Measurements from ENCODE around the gene CITED2.

Gene CITED2

DNA sequence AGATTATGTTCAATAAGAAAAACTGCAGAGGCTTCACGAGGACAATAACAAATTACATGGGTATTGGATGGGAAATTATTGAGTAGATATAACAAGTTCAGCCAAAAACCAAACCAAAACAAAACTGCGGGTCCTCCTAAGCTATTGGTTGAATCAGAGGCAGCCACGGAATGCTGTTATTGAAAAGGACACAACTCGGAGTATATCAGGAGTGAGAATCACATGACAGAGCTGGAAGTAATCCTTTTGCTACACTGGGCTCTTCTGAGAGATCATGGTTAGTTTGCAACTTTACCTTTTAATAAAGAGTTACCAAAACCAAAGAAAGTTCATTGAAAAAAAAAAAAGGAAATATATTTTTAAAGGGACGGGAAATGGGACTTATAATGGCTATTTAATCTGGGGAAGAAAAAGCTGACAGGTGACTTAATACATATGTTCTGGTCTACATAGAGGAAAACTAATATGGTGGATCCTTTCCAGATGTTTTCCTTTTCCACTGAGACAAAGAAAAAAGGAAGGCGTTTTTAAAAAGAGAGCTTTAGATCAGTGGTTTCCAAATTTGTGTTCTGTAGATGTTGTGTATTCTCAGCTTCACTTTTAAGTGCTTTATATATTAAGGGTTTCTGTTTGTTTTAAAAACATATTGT lies 6.9 kb upstream of the CITED2 start:
- no peak for DNase-seq

GRCh38 chr6:139380611-139381010 lies 6.2 kb upstream of the CITED2 start:
- no peak for DNase-seq

DNA sequence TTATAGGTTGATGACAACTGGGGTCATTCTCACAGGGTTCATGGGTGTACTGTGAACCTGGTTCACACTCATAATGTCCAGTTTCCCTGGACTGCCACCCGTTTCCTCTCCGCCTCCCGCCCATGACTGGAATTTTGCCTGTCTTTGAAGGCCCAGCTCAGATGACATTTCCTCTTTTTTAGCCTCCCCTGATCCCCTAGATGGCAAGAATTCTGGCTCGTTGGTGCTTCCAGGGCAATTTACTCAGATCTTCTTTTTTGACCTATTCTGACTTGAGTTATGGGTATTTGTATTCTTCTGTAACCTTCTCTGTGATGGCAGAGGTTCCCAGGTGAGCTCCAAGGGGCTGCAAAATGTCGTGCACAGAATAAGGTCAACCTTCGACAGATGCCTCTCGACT lies 5.7 kb upstream of the CITED2 start:
- no peak for DNase-seq

GRCh38 chr6:139378882-139379341 lies 4.5 kb upstream of the CITED2 start:
- no peak for DNase-seq

GRCh38 chr6:139378226-139378625 lies 3.8 kb upstream of the CITED2 start:
- DNase-seq: no peak

- DNase-seq: no peak
Observed at GRCh38 chr6:139376604-139377218, 2.3 kb upstream of the CITED2 start.

GRCh38 chr6:139376017-139376330 lies 1.5 kb upstream of the CITED2 start:
- no peak for DNase-seq

DNA sequence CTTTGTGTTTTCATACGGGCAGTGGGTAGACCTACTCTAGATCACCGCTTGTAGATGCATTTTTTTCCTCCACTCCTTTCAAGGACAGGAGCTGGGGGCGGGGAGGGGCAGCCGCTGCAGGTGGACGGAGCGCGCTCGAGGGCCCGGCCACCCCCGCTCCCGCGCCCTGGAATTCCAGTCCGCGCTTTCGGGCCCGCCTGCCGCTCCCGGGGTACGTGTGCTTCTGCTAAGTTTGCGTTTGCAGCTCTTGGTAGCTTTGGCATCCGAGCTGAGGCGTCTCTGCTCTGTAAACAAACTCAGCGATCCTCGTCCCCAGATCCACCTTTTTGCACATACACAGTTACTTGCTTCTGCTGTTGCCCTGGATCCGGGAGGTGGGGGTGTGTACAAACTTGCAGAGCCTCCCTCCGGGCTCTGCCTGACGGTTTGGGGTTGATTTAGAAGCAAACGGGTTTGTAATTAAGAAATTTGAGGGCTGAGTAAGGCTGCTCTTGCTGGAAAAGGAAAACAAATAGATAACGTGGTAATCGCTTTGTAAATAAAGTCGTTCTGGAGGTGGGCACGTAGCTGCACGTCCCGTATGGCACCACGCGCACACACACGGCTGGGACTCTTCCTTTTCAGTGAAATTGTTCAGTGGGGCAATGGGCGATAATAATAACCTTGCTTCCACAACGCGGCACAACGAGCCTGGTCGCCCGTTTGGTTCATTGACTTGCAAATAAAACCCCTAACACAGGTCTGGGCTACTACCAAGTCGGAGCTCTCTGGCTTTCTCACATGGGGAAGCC lies 973 bp upstream of the CITED2 start:
- DNase-seq: peak; percentile 84

GRCh38 chr6:139373928-139374356 lies 506 bp downstream of the CITED2 start:
- DNase-seq: no peak

DNA sequence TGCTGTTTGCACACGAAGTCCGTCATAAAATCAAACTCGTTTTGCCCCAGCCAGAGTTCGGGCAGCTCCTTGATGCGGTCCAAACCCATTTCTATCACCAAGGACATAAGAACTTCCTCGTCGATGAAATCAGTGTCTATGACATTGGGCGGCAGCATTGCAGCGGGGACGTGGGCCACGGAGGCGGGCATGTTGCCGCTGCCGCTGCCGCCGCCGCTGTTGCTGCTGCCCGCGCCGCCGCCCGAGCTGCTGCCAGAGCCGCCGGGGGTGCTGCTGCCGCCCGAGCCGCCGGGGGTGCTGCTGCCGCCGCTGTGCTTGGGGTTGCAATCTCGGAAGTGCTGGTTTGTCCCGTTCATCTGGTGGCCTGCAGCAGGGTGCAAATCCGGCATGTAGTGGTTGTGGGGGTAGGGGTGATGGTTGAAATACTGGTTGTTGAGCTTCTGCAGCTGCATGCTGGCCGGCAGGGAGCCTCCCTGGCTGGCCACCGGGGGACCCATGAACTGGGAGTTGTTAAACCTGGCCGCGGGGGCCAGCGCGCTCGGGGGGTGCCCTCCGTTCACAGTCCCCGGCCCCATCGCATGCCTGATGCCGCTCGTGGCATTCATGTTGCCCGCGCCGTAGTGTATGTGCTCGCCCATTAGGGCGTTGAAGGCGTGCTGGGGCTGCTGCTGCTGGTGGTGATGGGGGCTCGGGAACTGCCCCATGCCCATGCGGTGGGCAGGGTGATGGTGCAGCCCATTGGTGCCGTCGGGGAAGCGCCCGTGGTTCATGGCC lies 1.1 kb downstream of the CITED2 start:
- DNase-seq: peak; percentile 36

DNA sequence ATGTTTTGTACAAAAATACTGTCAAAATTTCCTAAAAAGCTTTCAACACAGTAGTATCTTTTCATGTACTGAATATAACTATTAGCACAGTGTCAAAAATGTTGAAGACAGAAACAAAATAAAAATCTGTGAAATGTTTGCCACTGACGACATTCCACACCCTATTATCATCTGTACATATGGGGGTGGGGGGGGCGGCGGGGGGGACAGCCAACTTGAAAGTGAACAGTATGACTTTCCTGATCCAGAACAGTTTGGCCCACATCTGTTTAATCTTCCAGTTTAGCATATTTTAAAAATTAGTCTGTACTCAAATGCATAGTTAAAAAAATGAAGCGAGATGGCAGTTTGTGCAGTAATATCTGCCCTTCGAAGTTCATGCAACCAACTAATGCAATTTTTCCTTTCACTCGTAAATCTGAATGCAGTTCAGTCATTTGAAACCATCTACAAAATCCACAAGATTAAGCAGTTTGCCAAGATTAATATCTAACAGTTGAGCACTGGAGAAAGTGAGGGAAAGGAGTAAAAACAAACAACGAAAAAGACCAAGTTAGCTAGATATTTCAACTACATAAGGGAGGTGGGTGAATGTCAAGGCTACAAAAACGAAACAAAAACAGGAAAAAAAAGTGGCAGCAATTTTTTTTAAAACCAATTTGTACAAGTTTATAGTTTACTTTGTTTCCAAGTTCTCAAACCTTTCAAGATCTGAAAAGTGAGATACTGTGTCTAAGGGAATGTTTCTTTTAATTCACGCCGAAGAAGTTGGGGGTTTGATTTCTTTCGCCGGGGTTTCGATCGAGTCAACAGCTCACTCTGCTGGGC lies 1.9 kb downstream of the CITED2 start:
- peak; percentile 48 for DNase-seq

DNA sequence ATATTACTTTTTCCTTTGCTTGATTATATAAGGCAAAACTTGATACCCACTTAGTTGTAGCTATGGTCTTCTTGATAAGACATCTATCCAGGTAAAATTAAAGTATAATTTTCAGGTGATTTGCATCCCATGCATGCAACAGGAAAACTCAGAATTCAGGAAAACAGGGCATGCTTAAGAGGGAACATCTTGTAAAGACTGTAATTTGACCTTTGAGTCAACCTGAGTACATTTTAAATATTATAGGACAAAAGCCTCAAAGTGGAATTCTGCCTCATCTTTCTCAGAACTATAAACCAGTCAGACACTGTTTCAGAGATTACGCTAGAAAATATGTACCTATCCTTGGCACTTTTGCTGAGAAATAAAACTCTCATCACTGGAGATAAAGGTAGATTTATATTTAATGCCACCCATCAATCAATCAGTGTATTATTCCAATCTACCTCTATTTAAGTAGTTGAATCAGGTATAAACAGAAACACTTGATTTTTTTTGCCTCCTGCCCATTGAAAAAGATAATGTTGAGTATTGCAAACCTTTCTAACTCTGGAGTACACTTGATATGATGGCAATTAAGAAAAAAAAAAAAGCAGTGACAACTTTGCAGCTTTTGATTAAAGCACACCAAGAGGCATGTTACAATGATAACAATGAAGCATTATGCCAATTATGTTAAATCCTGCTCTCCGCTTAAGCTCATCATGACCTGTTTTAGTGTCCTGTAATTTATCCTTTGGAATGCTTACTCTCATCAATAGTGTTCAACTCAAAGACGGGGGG lies 2.8 kb downstream of the CITED2 start:
- DNase-seq: peak; percentile 11

GRCh38 chr6:139370999-139371345 lies 3.5 kb downstream of the CITED2 start:
- DNase-seq: no peak

DNA sequence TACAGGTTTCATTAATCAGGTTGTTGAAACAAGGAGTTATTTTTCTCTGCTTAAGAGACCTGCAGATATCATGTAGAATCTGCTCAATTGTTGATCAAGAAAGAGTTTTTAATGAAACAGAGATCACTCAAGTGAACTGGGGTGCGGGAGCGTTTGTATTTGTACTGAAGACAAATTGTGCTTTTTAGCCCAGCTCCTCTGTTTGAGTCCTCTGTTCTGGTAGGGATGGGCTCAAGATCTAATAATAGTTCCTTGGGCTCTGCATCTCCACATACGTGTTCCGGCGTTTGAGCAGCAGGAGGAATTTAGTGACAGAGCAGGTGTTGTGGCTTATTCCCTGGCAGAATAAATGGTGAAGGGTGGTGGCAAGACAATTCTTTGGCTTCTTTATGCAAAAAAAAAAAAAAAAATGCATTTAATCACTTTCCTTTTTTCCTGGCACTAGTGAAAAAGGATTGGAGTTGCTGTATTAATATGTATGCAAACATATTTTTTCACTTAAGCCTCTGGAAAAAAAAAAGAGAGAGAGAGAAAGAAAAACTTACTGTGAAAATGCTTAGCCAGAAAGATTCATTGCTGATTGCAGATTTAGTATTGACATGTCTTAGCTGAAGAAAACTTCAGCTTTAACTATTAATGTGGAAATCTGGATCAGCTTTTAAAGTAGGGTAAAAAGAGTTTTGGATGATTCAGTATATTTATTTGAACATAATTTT lies 4.0 kb downstream of the CITED2 start:
- peak; percentile 48 for DNase-seq

- DNase-seq: peak; percentile 48
Observed at GRCh38 chr6:139369568-139370282, 4.7 kb downstream of the CITED2 start.

DNA sequence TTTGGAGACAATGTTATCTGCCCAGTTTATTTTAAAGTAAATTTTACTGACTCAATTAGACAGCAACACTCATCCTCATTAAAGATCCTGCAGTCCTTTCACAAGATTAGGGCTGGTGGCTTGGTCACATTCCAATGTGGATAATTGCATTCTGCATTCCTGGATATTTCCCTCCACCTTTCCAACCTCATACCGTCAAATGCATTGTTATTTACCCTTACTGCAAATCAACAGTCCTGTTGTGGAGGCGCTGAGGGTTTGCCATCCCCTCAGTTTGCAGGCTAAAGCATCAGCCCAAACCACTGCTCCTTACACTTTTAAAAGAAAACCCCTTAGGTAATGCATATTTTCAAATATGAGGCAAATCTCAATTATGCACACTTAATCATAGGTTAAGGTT lies 5.4 kb downstream of the CITED2 start:
- DNase-seq: no peak

DNA sequence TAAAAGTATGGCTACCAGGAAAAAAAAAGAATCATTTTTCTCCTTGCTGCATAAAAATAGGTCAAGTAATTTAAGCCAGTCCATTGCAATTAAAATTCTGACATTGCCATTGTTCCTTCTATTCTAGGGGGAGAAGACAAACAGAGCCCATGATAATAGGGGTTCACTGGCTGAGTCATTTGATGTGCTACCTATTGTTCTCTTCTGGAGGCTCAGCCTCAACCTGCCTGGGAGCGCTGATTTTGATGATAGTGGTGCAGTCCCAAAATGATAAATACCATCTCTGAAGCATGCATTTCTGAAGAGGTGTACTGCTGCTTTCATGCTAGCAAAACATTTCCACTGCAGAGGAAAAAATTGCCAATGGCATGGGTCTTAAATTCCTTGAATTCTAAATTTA lies 5.8 kb downstream of the CITED2 start:
- DNase-seq: no peak

GRCh38 chr6:139367810-139368351 lies 6.6 kb downstream of the CITED2 start:
- DNase-seq: no peak

- DNase-seq: no peak
Observed at GRCh38 chr6:139364982-139365379, 9.5 kb downstream of the CITED2 start.
